Psoas muscle (tissue), 8 donors: ENCODE data around the gene OXA1L. TPM values are rescaled to one million over a fixed set of nuclear protein-coding genes. Genes with fewer than 3 reads are reported as not detected.
"Not testable (repeated sequence)": the region's sequence is repeated elsewhere in the genome, so short reads cannot be mapped to it uniquely, and the experiment has no call there.

Experiments used
- ATAC-seq, 4 donors: fragments of 200-7000 bp; cut with Tn5 transposase; one replicate each; pipeline ENCODE4 v1.9.1; 2020; ENCODE audit warnings: moderate library complexity in 3 of 4, mild to moderate bottlenecking in 2 of 4
- DNase-seq, 2 donors: peaks; one replicate each; pipeline ENCODE4 v3.0.0-alpha.2; 2020
- H3K27ac ChIP-seq: fragments of 200-600 bp; one replicate; pipeline ENCODE4 v1.8.0; 2022
- H3K27me3 ChIP-seq, 3 donors: fragments of 200-600 bp in 1 of 3; one replicate each; pipeline versions ENCODE4 v1.6.1 to v1.8.0; 2013 to 2022; ENCODE audit warnings: low read length in 2 of 3, mild to moderate bottlenecking in 2 of 3, moderate library complexity in 1 of 3; ENCODE audit not compliant: insufficient read depth in 3 of 3
- H3K36me3 ChIP-seq, 2 donors: fragments of 200-600 bp in 1 of 2; one replicate each; pipeline versions ENCODE4 v1.6.1 to v1.8.0; 2013 to 2022; ENCODE audit warnings: low read depth in 1 of 2, mild to moderate bottlenecking in 1 of 2, moderate library complexity in 1 of 2; ENCODE audit not compliant: insufficient read depth in 1 of 2
- H3K4me1 ChIP-seq: fragments of 200-600 bp; one replicate; pipeline ENCODE4 v1.8.0; 2022
- H3K4me3 ChIP-seq: fragments of 200-600 bp; one replicate; pipeline ENCODE4 v1.8.0; 2022; ENCODE audit warnings: mild to moderate bottlenecking
- H3K9me3 ChIP-seq: fragments of 200-600 bp; one replicate; pipeline ENCODE4 v1.8.0; 2022
- CTCF ChIP-seq: fragments of 200-600 bp; IDR thresholded peaks from one replicate; pipeline ENCODE4 v1.8.0; 2022; ENCODE audit warnings: antibody characterized with exemption
- WGBS, 3 donors: extraction: QIAGEN DNeasy Blood & Tissue Kit; methylation state at CpG; one replicate each; pipeline versions ENCODE4 v1.1.6 to v1.1.7; 2013; 5-methylcytosine and 5-hydroxymethylcytosine counted together
- intact Hi-C, 2 donors: fragments of 100-400 bp; cut with DNase I; formaldehyde crosslinking; loops; one replicate each; pipeline versions ENCODE4 v1.11.0 to v1.14.2; 2022
- polyA plus RNA-seq, 3 donors: library from polyadenylated mRNA; stranded (reverse); fragments of 200-250 nt; gene quantifications; one replicate each; pipeline ENCODE4 v1.2.3, GENCODE V29; 2013
- total RNA-seq, 4 donors: library from RNA; stranded (reverse); fragmentation: NEBNext Ultra II Directional in 2 of 4; extraction: Animal tissue kit (Norgen Biotek cat#: 25700) in 2 of 4; gene quantifications; one replicate each; pipeline versions ENCODE4 v1.2.1 to v1.2.4, GENCODE V29; 2021 to 2023
- donor health status: healthy with polysubstance abuse.
- donor health status: DM: no; HTN: no; CAD: no; lungs with moderate emphysema.
- donor health status: Bipolar disorder and iron deficiency.
- donor health status: healthy.
- donor health status: DM: yes; HTN: yes; CAD: no.
- donor health status: DM: no; HTN: no; CAD: no.
- donor health status: DM: no; HTN: no; CAD: no.
- donor health status: DM: yes; HTN: yes; CAD: no.

OXA1L gene
- total and polyA plus RNA-seq, 7 donors, result 90.7 to 168 (median 137) TPM

GRCh38 chr14:22801716-22802115 is 35.2 kb downstream of the OXA1L start:
- Histone ChIP-seq H3K27me3 (peaks cover 0 to 11% (median 2%) of the 10 kb centered on the region in 3 donors), H3K9me3 (no peaks in the 10 kb centered on the region), H3K36me3 (no peaks in the 10 kb centered on the region), H3K4me1 (no peaks in the 10 kb centered on the region), H3K4me3 (no peak overlapping the region), H3K27ac (no peak overlapping the region)
- no peak for TF ChIP-seq CTCF
- WGBS, 3 donors, result 81 to 87% (median 87%) methylated on average over 8 of the region's 8 CpGs
- intact Hi-C loops, result no loop called here
- ATAC-seq (no peak), DNase-seq (no peak)

- H3K4me3 ChIP-seq, result no peak overlapping the region
- intact Hi-C loops, result no loop called here
- no peaks in the 10 kb centered on the region for H3K9me3 ChIP-seq
- H3K36me3 ChIP-seq, result no peaks in the 10 kb centered on the region
- DNase-seq, result no peak
- no peak overlapping the region for H3K27ac ChIP-seq
- WGBS, 3 donors, result 79 to 83% (median 82%) methylated on average over 12 of the region's 12 CpGs
- no peaks in the 10 kb centered on the region for H3K4me1 ChIP-seq
- no peak for ATAC-seq
- TF ChIP-seq CTCF, result no peak
- H3K27me3 ChIP-seq, result peaks cover 0 to 11% (median 0%) of the 10 kb centered on the region in 3 donors
Measured at GRCh38 chr14:22802860-22803686, 36.6 kb downstream of the OXA1L start.

GRCh38 chr14:22803687-22803974 is 37.1 kb downstream of the OXA1L start:
- no peak for TF ChIP-seq CTCF
- Histone ChIP-seq H3K27ac (no peak overlapping the region), H3K36me3 (no peaks in the 10 kb centered on the region), H3K9me3 (no peaks in the 10 kb centered on the region), H3K27me3 (peaks cover 0 to 11% (median 0%) of the 10 kb centered on the region in 3 donors), H3K4me1 (no peaks in the 10 kb centered on the region), H3K4me3 (no peak overlapping the region)
- ATAC-seq (no peak), DNase-seq (no peak)
- intact Hi-C loops, result no loop called here
- WGBS, 3 donors, result 84 to 90% (median 87%) methylated on average over 3 of the region's 3 CpGs

GRCh38 chr14:22805235-22805634 is 38.7 kb downstream of the OXA1L start:
- ATAC-seq, H3K27ac ChIP-seq, H3K27me3 ChIP-seq, H3K36me3 ChIP-seq, H3K4me1 ChIP-seq, DNase-seq, H3K9me3 ChIP-seq, H3K4me3 ChIP-seq, intact Hi-C loops: not testable (repeated sequence)
- WGBS, 3 donors, result 84 to 95% (median 84%) methylated on average over 4 of the region's 4 CpGs

- DNase-seq (no peak), ATAC-seq (no peak)
- H3K4me3 ChIP-seq, result no peak overlapping the region
- intact Hi-C loops, result no loop called here
- 79 to 81% (median 80%) methylated on average over 13 of the region's 13 CpGs for WGBS, 3 donors
- no peaks in the 10 kb centered on the region for H3K9me3 ChIP-seq
- H3K36me3 ChIP-seq, result no peaks in the 10 kb centered on the region
- no peaks in the 10 kb centered on the region for H3K27me3 ChIP-seq
- no peak for TF ChIP-seq CTCF
- H3K4me1 ChIP-seq, result no peaks in the 10 kb centered on the region
- no peak overlapping the region for H3K27ac ChIP-seq
Measured at GRCh38 chr14:22807432-22808087, 41.1 kb downstream of the OXA1L start.
